NCI-H748 (cell line): ENCODE results near the gene INTS11.

ENCODE experiments used
- DNase-seq: peaks from one replicate; lab custom pipeline; 2025; ENCODE audit not compliant: unreplicated experiment; lab: John Stamatoyannopoulos, UW

Gene INTS11

GRCh38 chr1:1287288-1288110, 37.0 kb downstream of the INTS11 start:
- DNase-seq, result no peak

DNA sequence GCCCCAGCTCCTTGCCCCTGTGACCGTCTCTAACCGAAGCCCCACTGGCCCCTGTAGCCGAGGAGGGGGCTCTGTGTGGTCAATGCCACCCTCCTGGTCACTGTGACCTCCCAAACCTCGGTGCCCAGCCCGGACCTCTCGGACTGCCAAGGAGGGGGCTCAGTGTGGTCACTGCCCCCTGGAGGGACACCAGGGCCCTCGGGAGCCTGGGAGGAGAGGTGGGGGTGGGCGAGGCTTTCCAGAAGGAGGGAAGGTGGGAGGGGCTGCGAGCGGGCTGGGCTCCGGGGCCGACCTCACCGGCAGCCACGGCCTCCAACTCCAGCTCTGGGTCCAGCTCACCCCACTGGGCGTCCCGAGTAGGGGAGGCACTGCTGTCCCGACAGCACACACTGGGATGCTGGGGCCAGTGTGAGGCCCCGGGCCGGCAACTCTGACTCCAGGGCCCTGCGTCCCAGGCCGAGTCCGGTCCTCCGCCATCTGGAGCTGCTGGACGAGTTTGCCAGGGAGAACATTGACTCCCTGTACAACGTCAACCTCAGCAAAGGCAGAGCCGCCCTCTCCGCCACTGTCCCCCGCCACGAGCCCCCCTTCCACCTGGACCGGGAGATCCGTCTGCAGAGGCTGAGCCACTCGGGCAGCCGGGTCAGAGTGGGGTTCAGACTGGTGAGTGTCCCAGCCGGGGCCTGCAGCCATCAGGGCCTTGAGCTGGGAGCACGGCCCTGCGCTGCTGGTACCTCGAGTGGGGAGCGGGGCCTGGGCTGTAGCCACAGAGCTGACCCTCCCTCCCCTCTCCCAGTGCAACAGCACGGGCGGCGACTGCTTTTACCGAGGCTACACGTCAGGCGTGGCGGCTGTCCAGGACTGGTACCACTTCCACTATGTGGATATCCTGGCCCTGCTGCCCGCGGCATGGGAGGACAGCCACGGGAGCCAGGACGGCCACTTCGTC, 37.9 kb downstream of the INTS11 start:
- DNase-seq, result no peak

- DNase-seq, result no peak
These were observed 38.7 kb downstream of the INTS11 start for GRCh38 chr1:1285611-1286311.

GRCh38 chr1:1285102-1285571, 39.3 kb downstream of the INTS11 start:
- DNase-seq, result no peak

DNA sequence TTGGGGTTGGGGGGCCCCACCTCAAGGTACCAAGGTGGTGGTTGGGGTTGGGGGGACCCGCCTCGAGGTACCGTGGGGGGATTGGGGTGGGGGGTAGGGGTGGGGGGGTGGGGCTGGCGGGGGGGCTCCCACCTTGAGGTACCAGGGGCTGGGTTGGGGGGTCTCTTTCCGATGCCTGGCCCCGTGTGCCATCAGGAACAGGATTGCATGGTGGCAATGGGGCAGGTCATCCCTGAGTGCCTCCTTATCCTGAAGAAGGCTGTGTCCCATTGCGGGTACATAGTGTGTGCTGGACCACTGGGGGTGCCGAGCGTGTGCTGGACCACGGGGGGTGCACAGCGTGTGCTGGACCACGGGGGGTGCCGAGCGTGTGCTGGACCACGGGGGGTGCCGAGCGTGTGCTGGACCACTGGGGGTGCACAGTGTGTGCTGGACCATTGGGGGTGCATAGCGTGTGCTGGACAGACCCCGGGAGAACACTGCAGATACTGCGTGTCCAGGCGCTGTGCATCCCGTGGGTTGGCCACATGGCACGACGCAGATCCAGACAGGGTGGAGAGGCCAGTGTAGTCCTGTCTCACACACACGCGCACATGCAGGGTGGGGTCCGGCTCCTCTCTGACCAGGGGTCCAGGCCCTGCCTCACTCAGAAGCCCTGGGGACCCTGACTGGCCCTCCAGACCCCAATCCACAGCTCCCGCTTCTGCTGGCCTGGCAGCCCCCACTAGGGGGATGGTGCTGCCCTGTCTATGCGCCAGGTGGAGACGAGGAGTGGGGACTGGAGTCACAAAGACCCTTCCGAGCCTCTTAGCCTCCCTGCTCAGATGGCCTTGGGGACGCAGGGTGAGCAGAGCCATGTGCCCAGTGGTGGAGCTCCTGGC, 40.0 kb downstream of the INTS11 start:
- DNase-seq, result no peak

- peak; percentile 12 for DNase-seq
These were observed 40.6 kb downstream of the INTS11 start for GRCh38 chr1:1283821-1284220.

DNA sequence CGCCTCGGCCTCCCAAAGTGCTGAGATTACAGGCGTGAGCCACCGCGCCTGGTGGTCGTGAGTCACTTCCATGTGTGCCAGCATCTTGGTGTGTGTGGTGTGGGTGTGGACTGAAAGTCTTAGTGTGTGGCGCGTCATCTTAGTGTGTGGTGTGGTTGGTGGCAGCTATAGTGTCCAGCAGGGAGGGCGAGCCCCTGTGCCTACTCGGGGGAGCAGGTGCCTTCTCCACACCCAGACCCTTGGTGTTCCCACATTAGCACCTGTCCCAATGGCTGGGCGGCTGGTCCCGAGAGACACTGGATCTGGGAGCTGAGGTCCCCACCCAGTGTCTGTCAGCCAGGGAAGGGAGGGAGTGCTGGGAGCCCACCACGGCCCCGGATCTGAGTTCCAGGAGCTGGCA, 41.5 kb downstream of the INTS11 start:
- DNase-seq, result no peak

DNA sequence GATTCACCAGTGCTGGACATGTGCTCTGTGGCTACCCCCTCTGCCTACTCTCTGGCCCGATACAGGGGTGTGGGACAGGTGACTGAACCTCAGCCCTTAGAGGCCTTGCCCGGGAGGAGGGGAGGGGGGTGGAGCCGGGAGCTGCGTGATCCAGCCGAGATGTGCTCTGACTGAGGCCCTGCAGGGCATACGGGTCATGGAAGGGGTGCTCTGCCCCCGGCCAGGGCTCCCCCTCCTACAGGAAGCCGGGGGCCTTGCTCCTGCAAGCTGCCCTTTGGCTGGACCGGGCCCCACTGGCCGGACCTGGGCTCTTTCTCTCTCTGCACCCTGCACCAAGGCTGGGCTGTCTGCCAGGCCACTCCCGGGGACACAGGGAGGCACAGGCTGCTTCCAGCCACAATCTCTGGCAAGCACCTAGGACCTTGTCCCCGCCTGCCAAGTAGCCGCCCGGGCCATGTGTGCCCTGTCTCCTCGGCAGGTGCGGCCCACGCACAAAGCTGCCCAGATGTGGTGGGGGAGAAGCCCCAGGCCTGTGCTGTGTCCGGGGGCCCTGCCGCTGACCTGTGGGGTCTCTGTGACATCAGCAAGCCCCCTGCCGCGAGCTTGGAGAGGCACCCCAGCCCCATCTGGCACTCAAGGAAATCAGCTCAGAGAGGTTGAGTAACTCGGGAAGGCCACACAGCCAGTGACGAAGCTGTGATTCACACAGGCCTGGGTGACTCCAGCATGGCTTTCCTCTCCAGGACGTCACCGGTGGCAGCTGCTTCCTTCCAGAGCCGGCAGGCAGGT, 42.7 kb downstream of the INTS11 start:
- DNase-seq, result no peak

DNA sequence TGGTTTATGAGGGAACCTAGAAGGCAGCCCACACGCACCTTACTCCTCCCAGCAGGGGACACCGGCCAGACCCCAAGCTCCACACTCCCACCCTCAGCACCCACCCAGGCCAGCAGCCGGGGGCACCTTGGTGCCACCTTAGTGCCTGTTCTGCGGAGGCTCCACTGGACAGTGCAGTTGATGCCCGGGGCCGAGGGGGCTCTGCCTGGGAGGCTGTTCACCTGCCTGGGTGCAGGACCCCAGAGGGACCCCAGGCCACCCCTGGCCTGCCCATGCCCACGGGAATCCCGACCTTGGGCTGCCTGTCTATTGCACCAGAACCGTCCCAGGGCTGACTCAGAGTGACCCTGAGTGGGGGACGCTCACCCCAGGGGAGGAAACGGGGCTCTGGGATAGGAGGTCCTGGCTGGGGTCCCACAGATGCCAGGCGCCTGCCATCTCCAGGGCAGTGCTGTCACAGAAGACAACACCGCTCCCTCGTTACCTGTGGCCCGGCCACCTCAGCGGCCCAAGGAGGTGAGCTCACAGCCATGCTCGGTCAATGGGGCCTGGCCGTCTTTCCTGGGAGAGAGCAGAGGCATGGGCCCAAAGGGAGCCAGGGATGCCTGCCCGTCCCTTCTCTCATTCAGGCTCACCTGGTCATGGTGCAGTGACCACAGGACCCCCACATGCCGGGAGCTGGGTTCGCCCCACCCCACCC, 43.5 kb downstream of the INTS11 start:
- DNase-seq, result no peak

- DNase-seq, result no peak
These were observed 45.4 kb downstream of the INTS11 start for GRCh38 chr1:1279028-1279427.

DNA sequence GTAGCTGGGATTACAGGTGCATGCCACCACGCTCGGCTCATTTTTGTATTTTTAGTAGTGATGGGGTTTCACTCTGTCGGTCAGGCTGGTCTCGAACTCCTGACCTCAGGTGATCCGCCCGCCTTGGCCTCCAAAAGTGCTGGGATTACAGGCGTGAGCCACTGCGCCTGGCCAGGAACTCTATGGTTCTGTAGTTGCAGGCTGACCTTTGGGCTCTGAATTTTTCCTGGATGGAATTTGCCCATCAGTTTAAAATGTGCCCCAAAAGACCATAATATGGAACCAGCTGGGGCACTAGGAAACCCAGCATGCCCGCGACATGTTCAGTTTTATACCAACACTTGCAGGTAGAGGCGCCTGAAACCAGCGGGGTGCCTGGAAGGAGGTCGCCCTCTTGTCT, 45.8 kb downstream of the INTS11 start:
- no peak for DNase-seq

GRCh38 chr1:1275836-1276235, 48.6 kb downstream of the INTS11 start:
- no peak for DNase-seq

- no peak for DNase-seq
These were observed 49.5 kb downstream of the INTS11 start for GRCh38 chr1:1274931-1275431.

GRCh38 chr1:1274299-1274930, 50.0 kb downstream of the INTS11 start:
- no peak for DNase-seq

- DNase-seq, result peak; percentile 85
These were observed 50.8 kb downstream of the INTS11 start, which contains the start of gene UBE2J2 for GRCh38 chr1:1273512-1274298. TSS of gene UBE2J2 (minus strand) at chr1:1273854. CDS start at chr1:1267992, 5,862 bp downstream.

- DNase-seq, result no peak
These were observed 51.3 kb downstream of the INTS11 start for GRCh38 chr1:1273209-1273511.
